ENCODE measurements around the gene HTR7.
"Not testable (repeated sequence)": the region's sequence is repeated elsewhere in the genome, so short reads cannot be mapped to it uniquely, and the experiment has no call there.

Gene HTR7

GRCh38 chr10:90857635-90858460 lies at the start of gene HTR7:
Gene HTR7 (minus strand): TSS chr10:90858039. CDS start chr10:90857671, 368 bp downstream.
- no peak for DNase-seq (ENCODE audit: low read depth, low spot score)

- DNase-seq (ENCODE audit: low read depth, low spot score): no peak
Measured at GRCh38 chr10:90906596-90906995, 48.8 kb upstream of the HTR7 start.

- no peak for DNase-seq (ENCODE audit: low read depth, low spot score)
Measured at GRCh38 chr10:90905925-90906324, 48.1 kb upstream of the HTR7 start.

GRCh38 chr10:90896916-90897315 lies 39.1 kb upstream of the HTR7 start:
- not testable (repeated sequence) for DNase-seq (ENCODE audit: low read depth, low spot score)

GRCh38 chr10:90893190-90893589 lies 35.4 kb upstream of the HTR7 start:
- DNase-seq (ENCODE audit: low read depth, low spot score): no peak

GRCh38 chr10:90890347-90890746 lies 32.5 kb upstream of the HTR7 start:
- no peak for DNase-seq (ENCODE audit: low read depth, low spot score)

- DNase-seq (ENCODE audit: low read depth, low spot score): no peak
Measured at GRCh38 chr10:90889636-90890035, 31.8 kb upstream of the HTR7 start.

- DNase-seq (ENCODE audit: low read depth, low spot score): no peak
Measured at GRCh38 chr10:90888387-90888786, 30.5 kb upstream of the HTR7 start.

- DNase-seq (ENCODE audit: low read depth, low spot score): no peak
Measured at GRCh38 chr10:90887555-90887954, 29.7 kb upstream of the HTR7 start.

GRCh38 chr10:90885176-90885575 lies 27.3 kb upstream of the HTR7 start:
- DNase-seq (ENCODE audit: low read depth, low spot score): no peak

GRCh38 chr10:90884431-90884830 lies 26.6 kb upstream of the HTR7 start:
- no peak for DNase-seq (ENCODE audit: low read depth, low spot score)

- DNase-seq (ENCODE audit: low read depth, low spot score): not testable (repeated sequence)
Measured at GRCh38 chr10:90880059-90880719, 22.4 kb upstream of the HTR7 start.

- no peak for DNase-seq (ENCODE audit: low read depth, low spot score)
Measured at GRCh38 chr10:90879062-90879461, 21.2 kb upstream of the HTR7 start.

- DNase-seq (ENCODE audit: low read depth, low spot score): no peak
Measured at GRCh38 chr10:90872648-90873020, 14.8 kb upstream of the HTR7 start.

- DNase-seq (ENCODE audit: low read depth, low spot score): peak; percentile 54
Measured at GRCh38 chr10:90871766-90872647, 14.2 kb upstream of the HTR7 start, which contains the start of gene RPP30. Gene RPP30 (plus strand): TSS chr10:90871974. CDS start chr10:90871987, 13 bp downstream.

GRCh38 chr10:90871279-90871765 lies 13.5 kb upstream of the HTR7 start:
- peak; percentile 85 for DNase-seq (ENCODE audit: low read depth, low spot score)

- DNase-seq (ENCODE audit: low read depth, low spot score): no peak
Measured at GRCh38 chr10:90866050-90866598, 8.3 kb upstream of the HTR7 start.

GRCh38 chr10:90865401-90865800 lies 7.6 kb upstream of the HTR7 start:
- DNase-seq (ENCODE audit: low read depth, low spot score): no peak

GRCh38 chr10:90862908-90863514 lies 5.2 kb upstream of the HTR7 start:
- DNase-seq (ENCODE audit: low read depth, low spot score): no peak

- no peak for DNase-seq (ENCODE audit: low read depth, low spot score)
Measured at GRCh38 chr10:90860790-90861189, 3.0 kb upstream of the HTR7 start.

- no peak for DNase-seq (ENCODE audit: low read depth, low spot score)
Measured at GRCh38 chr10:90859321-90859751, 1.5 kb upstream of the HTR7 start.
